Mesenchymal stem cell (in vitro differentiated cells and primary cell): ENCODE results near the gene TAS2R40. TPM values are rescaled to one million over a fixed set of nuclear protein-coding genes. Genes with fewer than 3 reads are reported as not detected.

Experiments
- DNase-seq: peaks from one replicate; pipeline ENCODE4 v3.0.0-alpha.2; 2013
- H2AFZ ChIP-seq: one replicate; pipeline ENCODE4 v1.6.1; 2013; ENCODE audit warnings: low read depth, mild to moderate bottlenecking, control low read depth, inconsistent platforms, low read length, moderate library complexity
- H2AK5ac ChIP-seq: 2 replicates; pipeline ENCODE4 v1.6.1; 2013; ENCODE audit warnings: low read length, moderate library complexity, mild to moderate bottlenecking, inconsistent platforms; ENCODE audit not compliant: severe bottlenecking
- H2BK120ac ChIP-seq: one replicate; pipeline ENCODE4 v1.6.1; 2013; ENCODE audit warnings: low read depth, mild to moderate bottlenecking, inconsistent platforms, low read length, moderate library complexity
- H2BK12ac ChIP-seq, 2 experiments: one replicate each; pipeline ENCODE4 v1.6.1; 2013; ENCODE audit warnings: inconsistent platforms in 2 of 2, low read length in 2 of 2, mild to moderate bottlenecking in 2 of 2, moderate library complexity in 2 of 2, control low read depth in 1 of 2
- H2BK15ac ChIP-seq: one replicate; pipeline ENCODE4 v1.6.1; 2013; ENCODE audit warnings: mild to moderate bottlenecking, low read depth, inconsistent platforms; ENCODE audit not compliant: poor library complexity, severe bottlenecking
- H2BK5ac ChIP-seq: 2 replicates; pipeline ENCODE4 v1.6.1; 2013; ENCODE audit warnings: low read depth, mild to moderate bottlenecking, low read length, control low read depth, inconsistent platforms; ENCODE audit not compliant: poor library complexity, severe bottlenecking
- H3K14ac ChIP-seq, 2 experiments: one replicate each; pipeline ENCODE4 v1.6.1; 2013; ENCODE audit warnings: inconsistent platforms in 2 of 2, low read length in 2 of 2, control low read depth in 1 of 2, mild to moderate bottlenecking in 1 of 2, moderate library complexity in 1 of 2
- H3K18ac ChIP-seq, 2 experiments: one replicate each; pipeline ENCODE4 v1.6.1; 2013; ENCODE audit warnings: inconsistent platforms in 2 of 2, low read length in 2 of 2, control low read depth in 1 of 2, low read depth in 1 of 2, mild to moderate bottlenecking in 1 of 2
- H3K23ac ChIP-seq, 2 experiments: one replicate each; pipeline ENCODE4 v1.6.1; 2013; ENCODE audit warnings: inconsistent platforms in 2 of 2, low read length in 2 of 2, mild to moderate bottlenecking in 2 of 2, moderate library complexity in 2 of 2, control low read depth in 1 of 2
- H3K27ac ChIP-seq: 2 replicates; pipeline ENCODE4 v1.5.1; 2013; ENCODE audit warnings: mild to moderate bottlenecking, moderate library complexity, low read length, control low read depth, inconsistent platforms; ENCODE audit not compliant: poor library complexity, severe bottlenecking
- H3K27me3 ChIP-seq, 2 experiments: 2 replicates each; pipeline versions ENCODE4 v1.6.1 to v1.7.0; 2013; ENCODE audit warnings: low read length in 2 of 2, mild to moderate bottlenecking in 2 of 2, moderate library complexity in 2 of 2, control low read depth in 1 of 2, inconsistent platforms in 1 of 2; ENCODE audit not compliant: control insufficient read depth in 1 of 2, insufficient read depth in 1 of 2
- H3K36me3 ChIP-seq, 2 experiments: 2 replicates each; pipeline versions ENCODE4 v1.6.1 to v1.7.0; 2013; ENCODE audit warnings: low read length in 2 of 2, control low read depth in 1 of 2, inconsistent platforms in 1 of 2, low read depth in 1 of 2, mild to moderate bottlenecking in 1 of 2; ENCODE audit not compliant: insufficient read depth in 2 of 2, control insufficient read depth in 1 of 2
- H3K4ac ChIP-seq, 2 experiments: one replicate each; pipeline ENCODE4 v1.6.1; 2013; ENCODE audit warnings: inconsistent platforms in 2 of 2, low read length in 2 of 2, mild to moderate bottlenecking in 2 of 2, moderate library complexity in 2 of 2, control low read depth in 1 of 2, low read depth in 1 of 2
- H3K4me1 ChIP-seq: 2 replicates; pipeline ENCODE4 v1.6.1; 2013; ENCODE audit warnings: low read depth, low read length, control low read depth; ENCODE audit not compliant: control insufficient read depth, insufficient read depth
- H3K4me2 ChIP-seq: 2 replicates; pipeline ENCODE4 v1.6.1; 2013; ENCODE audit warnings: low read length, mild to moderate bottlenecking, inconsistent platforms; ENCODE audit not compliant: poor library complexity, severe bottlenecking
- H3K4me3 ChIP-seq, 2 experiments: 2 replicates each; pipeline versions ENCODE4 v1.5.1 to v1.7.0; 2013; ENCODE audit warnings: low read length in 2 of 2, mild to moderate bottlenecking in 2 of 2, control low read depth in 1 of 2, low read depth in 1 of 2; ENCODE audit not compliant: insufficient read depth in 1 of 2
- H3K79me1 ChIP-seq: replicated peaks from 2 replicates; pipeline ENCODE4 v1.6.1; 2013; ENCODE audit warnings: mild to moderate bottlenecking, control low read depth, low read length, inconsistent platforms; ENCODE audit not compliant: poor library complexity, severe bottlenecking
- H3K9ac ChIP-seq: 2 replicates; pipeline ENCODE4 v1.7.0; 2013; ENCODE audit warnings: mild to moderate bottlenecking, low read length, moderate library complexity
- H3K9me3 ChIP-seq: 2 replicates; pipeline ENCODE4 v1.7.0; 2013; ENCODE audit warnings: mild to moderate bottlenecking, low read length; ENCODE audit not compliant: control insufficient read depth
- H4K8ac ChIP-seq: one replicate; pipeline ENCODE4 v1.6.1; 2013; ENCODE audit warnings: inconsistent platforms, mild to moderate bottlenecking, low read length, moderate library complexity
- H4K91ac ChIP-seq: one replicate; pipeline ENCODE4 v1.6.1; 2013; ENCODE audit warnings: mild to moderate bottlenecking, low read length, inconsistent platforms
- WGBS: methylation state at CpG from one replicate; pipeline ENCODE4 v1.1.7; 2013; ENCODE audit warnings: mixed read lengths; 5-methylcytosine and 5-hydroxymethylcytosine counted together
- polyA plus RNA-seq, 2 experiments: library from polyadenylated mRNA; stranded (reverse); fragments of 200-250 nt; gene quantifications; one replicate each; pipeline ENCODE4 v1.2.3, GENCODE V29; 2013

The TAS2R40 gene
- not detected for polyA plus RNA-seq (2013, experiment 1 of 2)
- not detected for polyA plus RNA-seq (2013, experiment 2 of 2)

DNA sequence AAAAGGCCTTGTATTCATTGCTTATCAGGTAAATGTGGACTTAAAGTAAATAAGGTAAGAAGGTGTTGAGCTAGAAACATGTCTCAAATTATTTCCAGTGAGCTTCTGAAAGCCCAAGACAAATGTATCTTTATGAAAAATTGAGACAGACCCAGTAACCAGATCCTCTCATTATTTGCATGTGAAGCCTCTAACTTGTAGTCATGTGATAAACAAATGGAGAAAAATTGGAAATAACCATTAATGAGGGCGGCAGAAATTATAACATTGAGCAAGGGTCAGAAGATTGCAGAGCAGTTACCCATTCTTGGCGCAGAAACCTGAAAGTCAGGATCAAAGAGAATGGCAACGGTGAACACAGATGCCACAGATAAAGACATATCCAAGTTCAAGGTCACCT lies at the start of gene TAS2R40:
Gene TAS2R40, plus strand, starts transcription at position 301 of the 400 bp plus-strand sequence. Its CDS starts 42 bp downstream, at position 343.
- Histone ChIP-seq H3K27ac (no peak within 1 kb of the TSS), H2AFZ (no peak within 1 kb of the TSS), H3K4me3 (no peak within 1 kb of the TSS), H3K4me2 (no peak within 1 kb of the TSS), H3K36me3 (no peaks in the 10 kb centered on the region), H3K14ac (no peak within 1 kb of the TSS), H3K4ac (no peak within 1 kb of the TSS), H2BK5ac (no peak within 1 kb of the TSS), H3K27me3 (peaks cover 34 to 45% of the 10 kb centered on the region in 2 experiments), H2BK12ac (no peak within 1 kb of the TSS), H3K79me1 (no peaks in the 10 kb centered on the region), H4K91ac (no peak within 1 kb of the TSS), H3K4me1 (no peaks in the 10 kb centered on the region), H3K18ac (no peak within 1 kb of the TSS), H3K9me3 (no peaks in the 10 kb centered on the region), H3K9ac (no peak within 1 kb of the TSS), H4K8ac (no peak within 1 kb of the TSS), H2AK5ac (no peak within 1 kb of the TSS), H3K23ac (no peak within 1 kb of the TSS), H2BK15ac (no peak within 1 kb of the TSS), H2BK120ac (no peak within 1 kb of the TSS)
- no peak for DNase-seq
- 93% methylated on average over 3 of the region's 3 CpGs for WGBS

- H2BK15ac ChIP-seq = no peak overlapping the region
- H2BK5ac ChIP-seq = no peak overlapping the region
- no peak overlapping the region for H2BK120ac ChIP-seq
- no peak overlapping the region for H4K91ac ChIP-seq
- no peak overlapping the region for H3K4ac ChIP-seq
- H3K9ac ChIP-seq = no peak overlapping the region
- 75% methylated on average over 4 of the region's 4 CpGs for WGBS
- no peak overlapping the region for H3K23ac ChIP-seq
- H3K9me3 ChIP-seq = peaks cover under 1% of the 10 kb centered on the region
- no peaks in the 10 kb centered on the region for H3K79me1 ChIP-seq
- H3K4me2 ChIP-seq = no peak overlapping the region
- no peaks in the 10 kb centered on the region for H3K4me1 ChIP-seq
- H3K4me3 ChIP-seq = peak overlapping the region in 1 of 2 experiments; percentile 6
- H2AK5ac ChIP-seq = no peak overlapping the region
- H3K27ac ChIP-seq = no peak overlapping the region
- no peaks in the 10 kb centered on the region for H3K27me3 ChIP-seq
- H3K36me3 ChIP-seq = no peaks in the 10 kb centered on the region
- no peak overlapping the region for H3K18ac ChIP-seq
- no peak overlapping the region for H3K14ac ChIP-seq
- no peak for DNase-seq
- H2AFZ ChIP-seq = no peak overlapping the region
- H4K8ac ChIP-seq = no peak overlapping the region
- no peak overlapping the region for H2BK12ac ChIP-seq
These were observed 49.5 kb upstream of the TAS2R40 start for GRCh38 chr7:143172354-143172753.

- Histone ChIP-seq H3K4me3 (no peak overlapping the region), H3K18ac (no peak overlapping the region), H2AFZ (no peak overlapping the region), H2BK120ac (no peak overlapping the region), H2BK15ac (no peak overlapping the region), H3K27me3 (no peaks in the 10 kb centered on the region), H3K9ac (no peak overlapping the region), H3K4me2 (no peak overlapping the region), H3K4me1 (no peaks in the 10 kb centered on the region), H4K8ac (no peak overlapping the region), H2BK5ac (no peak overlapping the region), H3K36me3 (no peaks in the 10 kb centered on the region), H2BK12ac (no peak overlapping the region), H3K23ac (no peak overlapping the region), H3K9me3 (peaks cover 14% of the 10 kb centered on the region), H3K79me1 (no peaks in the 10 kb centered on the region), H3K4ac (no peak overlapping the region), H3K14ac (no peak overlapping the region), H2AK5ac (no peak overlapping the region), H4K91ac (no peak overlapping the region), H3K27ac (no peak overlapping the region)
- no peak for DNase-seq
- WGBS = 94% methylated on average over 2 of the region's 5 CpGs
These were observed 45.7 kb upstream of the TAS2R40 start for GRCh38 chr7:143176128-143176527.

DNA sequence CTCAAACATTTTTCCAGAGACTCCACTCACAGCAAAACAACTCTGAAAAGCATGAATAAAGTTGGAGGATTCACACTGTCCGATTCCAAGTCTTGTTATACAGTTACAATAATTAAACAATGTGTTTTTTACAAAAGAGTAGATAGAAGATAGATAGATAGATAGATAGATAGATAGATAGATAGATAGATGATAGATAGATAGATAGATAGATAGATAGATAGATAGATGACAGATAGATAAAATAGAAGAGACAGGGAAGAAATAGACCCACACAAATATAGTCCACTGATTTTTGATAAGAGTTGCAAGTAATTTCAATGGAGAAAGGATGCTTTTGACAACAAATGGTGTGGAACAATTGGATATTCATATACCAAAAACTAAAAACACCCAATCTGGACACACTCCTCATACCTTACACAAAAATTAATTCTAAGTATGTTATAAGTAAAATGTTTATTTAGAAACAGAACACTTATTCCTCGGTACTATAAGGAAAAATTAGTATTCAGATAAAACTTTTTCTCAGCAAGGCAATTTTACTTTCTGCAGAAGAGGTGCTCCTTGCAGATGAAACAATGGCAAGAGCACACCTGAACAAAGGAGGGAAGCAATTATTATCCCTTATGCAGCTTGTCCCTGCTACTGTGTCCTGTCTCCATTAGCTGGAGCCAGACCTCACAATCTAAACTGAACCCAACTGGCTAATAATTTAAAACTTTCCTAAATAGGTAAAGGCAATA lies 44.3 kb upstream of the TAS2R40 start:
- no peak for DNase-seq
- Histone ChIP-seq H3K4ac (no peak overlapping the region), H2AFZ (no peak overlapping the region), H2BK12ac (no peak overlapping the region), H3K14ac (no peak overlapping the region), H2AK5ac (no peak overlapping the region), H3K9ac (no peak overlapping the region), H3K18ac (no peak overlapping the region), H2BK5ac (no peak overlapping the region), H3K27ac (no peak overlapping the region), H2BK15ac (no peak overlapping the region), H3K36me3 (no peaks in the 10 kb centered on the region), H3K9me3 (peaks cover 14% of the 10 kb centered on the region), H3K4me3 (no peak overlapping the region), H3K79me1 (no peaks in the 10 kb centered on the region), H3K4me2 (no peak overlapping the region), H3K4me1 (no peaks in the 10 kb centered on the region), H4K8ac (no peak overlapping the region), H3K27me3 (peaks cover 0 to 3% of the 10 kb centered on the region in 2 experiments), H3K23ac (no peak overlapping the region), H4K91ac (no peak overlapping the region), H2BK120ac (no peak overlapping the region)
- 67% methylated on average over 1 of the region's 2 CpGs for WGBS
